DND-41 (cell line): ENCODE measurements around the gene CILP.

Experiments used
- EZH2 ChIP-seq: IDR thresholded peaks from 3 replicates; pipeline ENCODE4 v1.6.1; 2012; ENCODE audit warnings: borderline replicate concordance, low read depth, mild to moderate bottlenecking, moderate library complexity, low read length, inconsistent platforms; ENCODE audit not compliant: severe bottlenecking
- TF ChIP-seq, protein P1 (sequence below): IDR thresholded peaks from 2 replicates; pipeline ENCODE4 v1.5.1; 2012; ENCODE audit warnings: borderline replicate concordance, low read length, moderate library complexity, mild to moderate bottlenecking; ENCODE audit not compliant: poor library complexity, severe bottlenecking; ENCODE audit errors: extremely low read depth

DNA sequence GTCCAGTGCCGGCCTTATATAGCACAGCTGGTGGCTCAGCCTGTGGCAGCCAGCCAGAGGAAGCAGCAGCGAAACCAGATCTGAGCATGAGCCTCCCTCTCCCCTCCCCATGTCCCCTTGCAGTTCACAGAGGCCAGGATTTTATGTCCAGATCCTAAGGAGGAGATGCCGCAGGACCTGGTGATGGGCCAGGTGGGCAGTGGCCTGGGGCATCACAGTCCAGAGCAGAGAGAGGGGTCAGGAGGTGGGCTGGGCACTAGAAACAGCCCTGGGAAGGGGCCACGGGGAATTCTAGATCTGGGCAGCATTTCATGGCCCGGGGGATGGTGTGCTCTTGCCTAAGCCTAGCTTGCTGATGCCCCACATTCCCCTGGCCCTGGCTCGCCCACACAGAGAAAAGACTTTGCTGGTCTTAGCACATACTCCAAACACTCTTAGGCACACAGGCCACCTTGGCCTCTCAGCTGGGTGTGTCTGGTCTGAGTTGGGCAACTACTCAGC, 259 bp upstream of the CILP start:
- TF ChIP-seq, protein P1, sequence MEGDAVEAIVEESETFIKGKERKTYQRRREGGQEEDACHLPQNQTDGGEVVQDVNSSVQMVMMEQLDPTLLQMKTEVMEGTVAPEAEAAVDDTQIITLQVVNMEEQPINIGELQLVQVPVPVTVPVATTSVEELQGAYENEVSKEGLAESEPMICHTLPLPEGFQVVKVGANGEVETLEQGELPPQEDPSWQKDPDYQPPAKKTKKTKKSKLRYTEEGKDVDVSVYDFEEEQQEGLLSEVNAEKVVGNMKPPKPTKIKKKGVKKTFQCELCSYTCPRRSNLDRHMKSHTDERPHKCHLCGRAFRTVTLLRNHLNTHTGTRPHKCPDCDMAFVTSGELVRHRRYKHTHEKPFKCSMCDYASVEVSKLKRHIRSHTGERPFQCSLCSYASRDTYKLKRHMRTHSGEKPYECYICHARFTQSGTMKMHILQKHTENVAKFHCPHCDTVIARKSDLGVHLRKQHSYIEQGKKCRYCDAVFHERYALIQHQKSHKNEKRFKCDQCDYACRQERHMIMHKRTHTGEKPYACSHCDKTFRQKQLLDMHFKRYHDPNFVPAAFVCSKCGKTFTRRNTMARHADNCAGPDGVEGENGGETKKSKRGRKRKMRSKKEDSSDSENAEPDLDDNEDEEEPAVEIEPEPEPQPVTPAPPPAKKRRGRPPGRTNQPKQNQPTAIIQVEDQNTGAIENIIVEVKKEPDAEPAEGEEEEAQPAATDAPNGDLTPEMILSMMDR: no peak
- TF ChIP-seq EZH2: no peak
